ENCODE data around the gene LRP2. TPM values are rescaled to one million over a fixed set of nuclear protein-coding genes. Genes with fewer than 3 reads are reported as not detected.

LRP2 gene
- total RNA-seq, 2 donors from 2014 or later: 0.37 to 0.70 TPM

GRCh38 chr2:169129703-169130243 is 232.6 kb downstream of the LRP2 start:
- Mint-ChIP-seq H3K27me3 (ENCODE audit: low read depth) (no peaks in the 10 kb centered on the region), H3K27ac (no peak overlapping the region), H3K4me3 (no peak overlapping the region), H3K9me3 (no peaks in the 10 kb centered on the region), H3K4me1 (ENCODE audit: low read depth) (no peaks in the 10 kb centered on the region), H3K36me3 (ENCODE audit: insufficient read depth in 2 of 2) (no peaks in the 10 kb centered on the region)
- ATAC-seq (replicated peaks in 1 of 2) (no peak), DNase-seq (no peak)

- no peak overlapping the region for H3K27ac Mint-ChIP-seq
- H3K4me1 Mint-ChIP-seq (ENCODE audit: low read depth): peaks cover 5% of the 10 kb centered on the region
- H3K36me3 Mint-ChIP-seq (ENCODE audit: insufficient read depth in 2 of 2): no peaks in the 10 kb centered on the region
- no peak for ATAC-seq (replicated peaks in 1 of 2)
- H3K4me3 Mint-ChIP-seq: no peak overlapping the region
- DNase-seq: no peak
- H3K27me3 Mint-ChIP-seq (ENCODE audit: low read depth): peaks cover 24% of the 10 kb centered on the region
- no peaks in the 10 kb centered on the region for H3K9me3 Mint-ChIP-seq
Measured at GRCh38 chr2:169119851-169120250, 242.5 kb downstream of the LRP2 start.

DNA sequence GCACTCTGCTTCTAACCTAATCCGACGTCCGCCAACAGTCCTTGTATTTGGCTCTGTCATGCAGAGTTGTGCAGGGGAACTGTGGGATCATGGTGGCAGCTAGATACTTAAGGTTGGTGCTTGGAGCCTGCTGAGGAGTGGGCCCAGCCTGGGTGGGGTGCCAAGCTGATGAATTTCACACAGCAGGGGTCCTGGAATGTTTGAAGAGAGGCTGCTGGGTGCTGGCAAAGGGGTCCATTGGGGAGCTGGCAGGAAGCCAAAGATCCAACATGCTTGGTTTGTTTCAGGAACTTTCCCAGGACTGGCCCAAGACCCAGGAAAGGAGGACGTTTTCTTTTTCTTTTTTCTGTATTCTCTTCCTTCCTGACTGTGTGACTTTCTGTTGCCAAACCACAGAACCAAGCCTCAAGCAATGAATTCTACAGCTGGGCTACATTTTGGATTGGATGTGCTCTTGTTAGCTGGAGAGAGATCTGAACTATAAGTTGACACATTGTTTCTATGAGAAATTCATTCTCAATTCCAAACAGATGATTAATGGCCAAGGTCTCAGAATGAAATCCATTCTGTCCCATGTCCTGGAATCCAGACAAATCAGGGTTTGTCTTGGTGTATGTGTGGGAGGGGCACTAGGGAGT is 243.1 kb downstream of the LRP2 start:
- H3K27me3 Mint-ChIP-seq (ENCODE audit: low read depth): peaks cover 30% of the 10 kb centered on the region
- H3K4me1 Mint-ChIP-seq (ENCODE audit: low read depth): peaks cover 5% of the 10 kb centered on the region
- no peaks in the 10 kb centered on the region for H3K9me3 Mint-ChIP-seq
- no peaks in the 10 kb centered on the region for H3K36me3 Mint-ChIP-seq (ENCODE audit: insufficient read depth in 2 of 2)
- ATAC-seq (replicated peaks in 1 of 2) (no peak), DNase-seq (no peak)
- no peak overlapping the region for H3K4me3 Mint-ChIP-seq
- peak overlapping the region; percentile 7 for H3K27ac Mint-ChIP-seq

DNA sequence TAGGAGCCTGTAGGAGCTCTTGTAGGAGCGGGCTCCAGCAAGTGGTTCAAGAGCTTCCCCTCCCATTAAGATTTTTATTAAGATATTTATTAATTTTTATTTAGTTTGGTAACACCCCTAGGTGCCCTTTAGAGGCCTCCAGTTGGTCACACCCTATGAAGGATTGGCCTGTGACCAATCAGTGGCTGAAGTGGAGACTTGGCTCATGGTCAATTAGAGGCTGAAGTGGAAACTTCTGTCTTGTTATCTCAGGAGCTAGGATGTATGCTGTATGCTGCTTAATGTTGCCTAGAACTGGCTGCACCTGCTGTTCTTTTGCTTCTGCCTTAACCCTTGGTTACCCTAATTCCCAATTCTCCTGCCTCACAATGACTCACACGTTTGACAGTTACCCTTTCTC is 244.3 kb downstream of the LRP2 start:
- no peaks in the 10 kb centered on the region for H3K9me3 Mint-ChIP-seq
- no peak for DNase-seq
- no peak overlapping the region for H3K27ac Mint-ChIP-seq
- peaks cover 5% of the 10 kb centered on the region for H3K4me1 Mint-ChIP-seq (ENCODE audit: low read depth)
- peaks cover 32% of the 10 kb centered on the region for H3K27me3 Mint-ChIP-seq (ENCODE audit: low read depth)
- no peaks in the 10 kb centered on the region for H3K36me3 Mint-ChIP-seq (ENCODE audit: insufficient read depth in 2 of 2)
- ATAC-seq (replicated peaks in 1 of 2): no peak
- no peak overlapping the region for H3K4me3 Mint-ChIP-seq

GRCh38 chr2:169116993-169117392 is 245.3 kb downstream of the LRP2 start:
- Mint-ChIP-seq H3K4me3 (no peak overlapping the region), H3K27ac (no peak overlapping the region), H3K4me1 (ENCODE audit: low read depth) (peaks cover 5% of the 10 kb centered on the region), H3K27me3 (ENCODE audit: low read depth) (peaks cover 32% of the 10 kb centered on the region), H3K9me3 (no peaks in the 10 kb centered on the region), H3K36me3 (ENCODE audit: insufficient read depth in 2 of 2) (no peaks in the 10 kb centered on the region)
- DNase-seq (no peak), ATAC-seq (replicated peaks in 1 of 2) (no peak)

DNA sequence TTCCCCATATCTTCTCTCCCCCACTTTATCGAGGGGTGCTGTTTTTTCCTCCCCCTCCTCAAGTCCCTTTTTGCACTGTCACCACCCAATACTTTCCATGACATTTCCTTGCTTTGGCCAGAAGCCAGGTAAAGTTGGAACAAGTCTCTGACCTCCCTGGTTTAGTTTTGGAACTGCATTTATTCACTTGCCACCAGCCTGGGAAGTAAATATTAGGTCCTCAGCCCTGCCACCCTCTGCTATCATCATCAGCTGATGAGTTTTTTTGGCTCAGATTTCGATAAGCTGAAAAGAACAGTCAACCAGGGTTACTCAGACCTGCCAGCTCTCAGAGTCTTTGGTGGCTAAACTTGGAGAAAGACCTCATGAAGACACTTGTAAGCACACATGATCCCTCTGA is 246.0 kb downstream of the LRP2 start:
- DNase-seq (no peak), ATAC-seq (replicated peaks in 1 of 2) (no peak)
- Mint-ChIP-seq H3K27ac (no peak overlapping the region), H3K36me3 (ENCODE audit: insufficient read depth in 2 of 2) (no peaks in the 10 kb centered on the region), H3K4me1 (ENCODE audit: low read depth) (peaks cover 5% of the 10 kb centered on the region), H3K4me3 (no peak overlapping the region), H3K9me3 (no peaks in the 10 kb centered on the region), H3K27me3 (ENCODE audit: low read depth) (peaks cover 32% of the 10 kb centered on the region)

DNA sequence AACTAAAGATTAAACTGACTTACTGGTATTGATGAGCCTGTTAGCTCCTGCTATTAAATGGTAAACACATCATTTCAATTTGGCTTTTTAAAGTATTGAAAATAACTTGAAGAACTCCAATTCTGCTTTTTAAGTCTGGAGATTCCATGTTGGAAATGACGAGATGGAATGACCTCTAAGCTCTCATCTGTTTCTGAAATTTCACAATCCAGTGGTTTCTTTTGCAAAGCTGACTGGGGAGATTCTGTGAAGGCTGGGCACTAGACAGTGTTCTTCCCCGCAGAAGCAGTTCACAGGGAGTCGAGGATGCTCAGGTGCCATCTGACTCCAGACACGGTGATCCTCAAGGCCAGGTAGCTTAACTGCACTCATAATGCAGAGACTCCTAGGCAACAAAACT is 248.3 kb downstream of the LRP2 start:
- DNase-seq: no peak
- H3K27ac Mint-ChIP-seq: no peak overlapping the region
- H3K4me1 Mint-ChIP-seq (ENCODE audit: low read depth): peaks cover 12% of the 10 kb centered on the region
- H3K9me3 Mint-ChIP-seq: no peaks in the 10 kb centered on the region
- no peak for ATAC-seq (replicated peaks in 1 of 2)
- H3K4me3 Mint-ChIP-seq: no peak overlapping the region
- H3K27me3 Mint-ChIP-seq (ENCODE audit: low read depth): peaks cover 27% of the 10 kb centered on the region
- no peaks in the 10 kb centered on the region for H3K36me3 Mint-ChIP-seq (ENCODE audit: insufficient read depth in 2 of 2)

GRCh38 chr2:169112841-169113240 is 249.5 kb downstream of the LRP2 start:
- DNase-seq (no peak), ATAC-seq (replicated peaks in 1 of 2) (no peak)
- no peak overlapping the region for H3K4me3 Mint-ChIP-seq
- H3K36me3 Mint-ChIP-seq (ENCODE audit: insufficient read depth in 2 of 2): no peaks in the 10 kb centered on the region
- no peak overlapping the region for H3K27ac Mint-ChIP-seq
- no peaks in the 10 kb centered on the region for H3K9me3 Mint-ChIP-seq
- peaks cover 27% of the 10 kb centered on the region for H3K27me3 Mint-ChIP-seq (ENCODE audit: low read depth)
- peaks cover 24% of the 10 kb centered on the region for H3K4me1 Mint-ChIP-seq (ENCODE audit: low read depth)

DNA sequence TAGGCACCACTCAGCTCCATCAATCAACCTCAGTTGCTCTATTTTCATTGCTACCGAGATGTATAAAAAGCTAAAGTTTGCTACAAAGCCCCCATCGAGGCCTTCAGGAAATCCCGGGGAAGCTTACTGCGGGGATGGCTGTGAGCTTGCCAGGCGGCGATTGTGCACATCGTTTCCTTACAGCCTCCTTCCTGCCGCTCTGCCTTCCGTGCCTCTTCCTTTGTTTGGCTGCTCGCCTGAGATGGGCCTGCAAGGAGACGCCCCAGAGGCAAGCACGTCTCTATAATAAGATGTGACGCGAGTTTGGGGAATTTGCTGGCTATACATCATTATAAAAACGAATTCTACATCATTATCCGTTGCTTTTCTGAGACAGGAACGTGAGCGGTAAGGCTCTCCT is 251.4 kb downstream of the LRP2 start:
- Mint-ChIP-seq H3K27me3 (ENCODE audit: low read depth) (peaks cover 13% of the 10 kb centered on the region), H3K4me1 (ENCODE audit: low read depth) (peaks cover 39% of the 10 kb centered on the region)

DNA sequence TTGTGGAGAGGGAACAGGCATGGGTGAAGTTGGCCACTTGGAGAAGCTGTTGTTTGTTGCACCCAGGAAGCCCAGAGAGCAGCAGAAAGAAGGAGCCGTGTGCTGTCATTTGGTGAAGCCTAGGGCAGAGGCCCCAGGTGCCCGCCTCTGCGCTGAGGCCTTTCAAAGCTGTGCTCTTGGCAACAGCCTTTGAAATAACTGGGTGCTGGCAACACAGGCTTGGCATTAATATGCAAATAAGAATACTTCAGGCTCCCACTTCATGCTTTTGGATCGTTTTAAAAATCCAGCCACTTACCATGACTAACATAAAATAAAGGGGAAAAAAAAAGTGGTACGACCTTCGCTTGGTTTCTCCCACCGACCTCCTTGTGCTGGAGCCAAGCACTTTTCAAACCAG is 251.9 kb downstream of the LRP2 start:
- Mint-ChIP-seq H3K4me3 (no peak overlapping the region), H3K27me3 (ENCODE audit: low read depth) (peaks cover 13% of the 10 kb centered on the region), H3K9me3 (no peaks in the 10 kb centered on the region), H3K4me1 (ENCODE audit: low read depth) (peaks cover 44% of the 10 kb centered on the region), H3K36me3 (ENCODE audit: insufficient read depth in 2 of 2) (no peaks in the 10 kb centered on the region), H3K27ac (no peak overlapping the region)
- ATAC-seq (replicated peaks in 1 of 2) (no peak), DNase-seq (no peak)

More for the DNA sequence above, 251.4 kb downstream of the LRP2 start:
- H3K36me3 Mint-ChIP-seq (ENCODE audit: insufficient read depth in 2 of 2): no peaks in the 10 kb centered on the region
- H3K27ac Mint-ChIP-seq: no peak overlapping the region
- ATAC-seq (replicated peaks in 1 of 2): no peak
- no peak overlapping the region for H3K4me3 Mint-ChIP-seq
- H3K9me3 Mint-ChIP-seq: no peaks in the 10 kb centered on the region
- DNase-seq: no peak

DNA sequence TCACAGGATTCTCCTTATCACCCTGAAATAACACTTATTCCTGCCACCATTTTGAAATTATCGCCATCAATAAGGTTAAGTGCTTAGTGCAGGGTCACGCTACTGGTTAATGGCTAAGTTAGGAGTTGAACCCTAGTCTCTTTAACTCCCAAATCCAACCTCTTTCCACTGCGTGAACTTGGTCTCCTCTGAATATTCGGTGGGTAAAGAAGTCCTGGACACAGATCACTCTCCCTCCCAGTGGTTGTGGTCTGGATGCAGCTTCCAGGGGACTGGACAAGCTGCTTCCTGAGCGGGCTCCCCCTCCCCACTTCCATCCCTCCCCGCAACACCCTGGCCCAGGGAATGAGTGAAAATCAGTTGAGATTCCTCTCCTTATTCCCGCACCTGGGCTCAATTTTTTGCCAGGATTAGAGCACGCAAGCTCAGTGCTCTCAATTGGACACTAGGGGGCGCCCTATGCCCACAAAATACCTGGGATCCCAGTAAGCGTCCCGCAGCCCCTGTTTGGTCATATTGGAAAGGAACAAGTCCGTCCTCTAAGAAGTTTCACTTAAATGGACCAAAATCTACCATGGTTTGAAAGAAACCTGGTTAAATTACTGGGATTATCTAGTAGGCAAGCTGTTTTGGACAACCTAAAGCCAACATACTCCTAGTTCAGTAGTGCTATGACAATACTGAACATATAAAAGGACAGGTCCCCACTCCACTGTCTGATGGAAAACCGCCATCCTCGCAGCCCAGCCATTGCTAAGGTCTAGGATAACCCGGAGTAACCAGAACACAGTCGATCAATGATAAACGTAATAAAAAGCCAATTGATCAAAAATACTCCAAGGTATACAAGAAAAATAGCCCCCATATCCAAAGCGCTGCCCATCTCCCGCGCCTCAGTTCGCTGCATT is 252.6 kb downstream of the LRP2 start:
- no peaks in the 10 kb centered on the region for H3K9me3 Mint-ChIP-seq
- H3K27me3 Mint-ChIP-seq (ENCODE audit: low read depth): peaks cover 7% of the 10 kb centered on the region
- DNase-seq (peak; percentile 72 to 81), ATAC-seq (replicated peaks in 1 of 2) (peak in 1 of 2 donors; percentile 26)
- H3K4me1 Mint-ChIP-seq (ENCODE audit: low read depth): peaks cover 50% of the 10 kb centered on the region
- no peaks in the 10 kb centered on the region for H3K36me3 Mint-ChIP-seq (ENCODE audit: insufficient read depth in 2 of 2)
- no peak overlapping the region for H3K27ac Mint-ChIP-seq
- H3K4me3 Mint-ChIP-seq: no peak overlapping the region

DNA sequence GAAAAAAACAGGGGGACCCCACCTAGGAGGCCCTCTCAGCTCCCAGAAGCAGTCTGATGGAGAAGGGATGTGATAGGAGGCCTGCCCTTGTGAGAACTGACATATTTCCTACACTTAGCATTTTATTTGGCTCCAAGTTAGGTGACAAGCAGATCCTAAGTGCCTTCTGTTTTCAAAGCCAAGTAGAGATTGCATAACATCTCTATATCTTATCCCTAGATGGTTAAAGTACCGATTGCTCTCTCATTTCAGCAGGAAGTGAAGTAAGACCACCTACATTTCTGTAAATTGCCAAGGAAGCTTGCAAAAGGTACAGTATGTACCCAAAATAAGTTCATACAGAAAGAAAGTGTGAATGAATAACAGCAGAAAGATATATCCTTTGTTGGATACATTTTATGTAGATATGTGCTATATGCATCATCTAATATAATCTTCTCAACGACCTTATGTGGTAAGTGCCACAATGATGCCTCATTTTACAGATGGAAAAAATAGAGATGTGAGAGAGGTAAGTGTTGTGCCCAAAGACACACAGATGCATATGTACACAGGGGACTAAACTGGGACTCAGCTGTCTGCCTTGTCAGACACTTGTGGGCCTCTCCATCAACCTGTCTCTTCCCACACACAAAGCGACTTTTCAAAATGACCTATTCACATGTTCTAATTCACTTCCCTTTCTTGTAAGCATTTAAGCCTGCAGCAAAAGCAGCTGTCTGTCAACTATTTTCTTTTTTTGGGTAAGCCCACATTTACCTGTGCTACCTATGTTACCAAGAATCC is 254.0 kb downstream of the LRP2 start:
- peak overlapping the region; percentile 18 for H3K27ac Mint-ChIP-seq
- peak overlapping the region; percentile 12 to 40 for H3K4me3 Mint-ChIP-seq
- H3K4me1 Mint-ChIP-seq (ENCODE audit: low read depth): peaks cover 56% of the 10 kb centered on the region
- no peaks in the 10 kb centered on the region for H3K9me3 Mint-ChIP-seq
- no peaks in the 10 kb centered on the region for H3K36me3 Mint-ChIP-seq (ENCODE audit: insufficient read depth in 2 of 2)
- DNase-seq (peak in 1 of 2 donors; percentile 12), ATAC-seq (replicated peaks in 1 of 2) (peak; percentile 34 to 52)
- H3K27me3 Mint-ChIP-seq (ENCODE audit: low read depth): no peaks in the 10 kb centered on the region

DNA sequence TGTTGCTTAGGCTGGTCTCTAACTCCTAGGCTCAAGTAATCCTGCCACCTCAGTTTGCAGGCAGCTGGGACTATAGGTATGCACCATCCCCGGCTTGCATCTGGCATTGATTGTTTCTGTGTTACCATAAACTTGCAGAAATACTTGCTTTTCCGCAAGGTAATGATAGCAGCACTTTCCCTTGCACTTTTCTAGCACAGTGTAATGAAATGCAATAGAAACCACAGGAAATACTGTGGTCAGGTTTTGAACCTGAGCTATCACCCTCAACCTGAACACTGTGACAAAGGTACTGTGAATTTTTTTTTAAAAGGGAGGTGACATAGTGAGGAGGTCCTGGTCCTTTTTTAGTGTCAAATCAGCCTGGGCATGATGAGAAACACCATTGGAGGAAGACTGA is 254.7 kb downstream of the LRP2 start:
- Mint-ChIP-seq H3K27ac (peak overlapping the region; percentile 18), H3K27me3 (ENCODE audit: low read depth) (no peaks in the 10 kb centered on the region), H3K9me3 (no peaks in the 10 kb centered on the region), H3K36me3 (ENCODE audit: insufficient read depth in 2 of 2) (no peaks in the 10 kb centered on the region), H3K4me3 (peak overlapping the region; percentile 33 to 40), H3K4me1 (ENCODE audit: low read depth) (peaks cover 56% of the 10 kb centered on the region)
- ATAC-seq (replicated peaks in 1 of 2) (peak; percentile 86), DNase-seq (peak; percentile 35 to 37)

All from activated T-cell treated with anti-CD3 and anti-CD28 coated beads, Interleukin-2, amount 50 U/mL, for 72 hours (primary cell).